Subcutaneous abdominal adipose tissue (tissue), 5 donors: Measurements from ENCODE around the gene OR56A3.

ENCODE experiments used
- H3K27ac ChIP-seq: one replicate; pipeline ENCODE4 v1.7.0; 2013; ENCODE audit warnings: low read depth, mild to moderate bottlenecking, inconsistent platforms, low read length, moderate library complexity
- H3K27me3 ChIP-seq, 5 donors: one replicate each; pipeline ENCODE4 v1.7.0; 2013; ENCODE audit warnings: low read length in 5 of 5, inconsistent platforms in 1 of 5; ENCODE audit not compliant: control insufficient read depth in 5 of 5, insufficient read depth in 4 of 5
- H3K36me3 ChIP-seq, 5 donors: one replicate each; pipeline ENCODE4 v1.7.0; 2013; ENCODE audit warnings: low read length in 5 of 5; ENCODE audit not compliant: control insufficient read depth in 5 of 5, insufficient read depth in 5 of 5
- H3K4me1 ChIP-seq, 5 donors: one replicate each; pipeline ENCODE4 v1.7.0; 2013; ENCODE audit warnings: low read length in 5 of 5, mild to moderate bottlenecking in 3 of 5, moderate library complexity in 1 of 5; ENCODE audit not compliant: control insufficient read depth in 5 of 5, insufficient read depth in 5 of 5
- H3K4me3 ChIP-seq, 5 donors: one replicate each; pipeline ENCODE4 v1.7.0; 2013; ENCODE audit warnings: low read length in 5 of 5, low read depth in 1 of 5
- H3K9ac ChIP-seq, 5 donors: one replicate each; pipeline ENCODE4 v1.7.0; 2013; ENCODE audit warnings: low read length in 5 of 5, mild to moderate bottlenecking in 4 of 5, moderate library complexity in 3 of 5
- H3K9me3 ChIP-seq, 5 donors: one replicate each; pipeline ENCODE4 v1.7.0; 2013; ENCODE audit warnings: low read length in 5 of 5; ENCODE audit not compliant: control insufficient read depth in 5 of 5
- donor health status: healthy.
- donor health status: healthy.
- donor health status: healthy.
- donor health status: healthy.
- donor health status: healthy.

OR56A3 gene

GRCh38 chr11:5967708-5968107 is 25.7 kb downstream of the OR56A3 start:
- H3K4me1 ChIP-seq = no peaks in the 10 kb centered on the region

GRCh38 chr11:5968394-5968793 is 26.3 kb downstream of the OR56A3 start, which contains the start of gene OR56A5:
OR56A5 (minus strand) TSS chr11:5968494; CDS start chr11:5968494, 0 bp downstream.
- Histone ChIP-seq H3K9me3 (peaks cover 0 to 7% (median 4%) of the 10 kb centered on the region in 5 donors), H3K36me3 (no peaks in the 10 kb centered on the region), H3K27ac (no peak within 1 kb of the TSS), H3K27me3 (peaks cover 0 to 6% (median 0%) of the 10 kb centered on the region in 5 donors), H3K9ac (no peak within 1 kb of the TSS), H3K4me1 (no peaks in the 10 kb centered on the region), H3K4me3 (no peak within 1 kb of the TSS)

More at GRCh38 chr11:5967708-5968107, 25.7 kb downstream of the OR56A3 start:
- Histone ChIP-seq H3K36me3 (no peaks in the 10 kb centered on the region), H3K4me3 (no peak overlapping the region), H3K27me3 (peaks cover 0 to 6% (median 0%) of the 10 kb centered on the region in 5 donors), H3K27ac (no peak overlapping the region), H3K9me3 (peaks cover 0 to 10% (median 4%) of the 10 kb centered on the region in 5 donors), H3K9ac (no peak overlapping the region)

- Histone ChIP-seq H3K4me1 (no peaks in the 10 kb centered on the region), H3K9ac (no peak overlapping the region), H3K27me3 (no peaks in the 10 kb centered on the region), H3K4me3 (no peak overlapping the region), H3K27ac (no peak overlapping the region), H3K9me3 (peaks cover 0 to 7% (median 0%) of the 10 kb centered on the region in 5 donors), H3K36me3 (no peaks in the 10 kb centered on the region)
Measured at GRCh38 chr11:5973530-5973929, 31.5 kb downstream of the OR56A3 start.

- Histone ChIP-seq H3K36me3 (no peaks in the 10 kb centered on the region), H3K27me3 (peaks cover 0 to 3% (median 0%) of the 10 kb centered on the region in 5 donors), H3K4me3 (no peak overlapping the region), H3K9me3 (peaks cover 0 to 6% (median 3%) of the 10 kb centered on the region in 5 donors), H3K9ac (no peak overlapping the region), H3K4me1 (no peaks in the 10 kb centered on the region), H3K27ac (no peak overlapping the region)
Measured at GRCh38 chr11:5983443-5983842, 41.4 kb downstream of the OR56A3 start.

- no peak within 1 kb of the TSS for H3K27ac ChIP-seq
- no peak within 1 kb of the TSS for H3K4me3 ChIP-seq
- H3K9ac ChIP-seq = no peak within 1 kb of the TSS
Measured at GRCh38 chr11:5986885-5987284, 44.8 kb downstream of the OR56A3 start, which contains the start of gene OR52L1. OR52L1 (minus strand) TSS chr11:5986985; CDS start chr11:5986930, 55 bp downstream.

GRCh38 chr11:5989203-5989602 is 47.2 kb downstream of the OR56A3 start:
- no peaks in the 10 kb centered on the region for H3K9me3 ChIP-seq
- H3K27ac ChIP-seq = no peak overlapping the region
- no peak overlapping the region for H3K4me3 ChIP-seq
- H3K27me3 ChIP-seq = peaks cover 0 to 4% (median 0%) of the 10 kb centered on the region in 5 donors
- peaks cover 0 to 9% (median 3%) of the 10 kb centered on the region in 5 donors for H3K4me1 ChIP-seq
- no peak overlapping the region for H3K9ac ChIP-seq
- no peaks in the 10 kb centered on the region for H3K36me3 ChIP-seq

More at GRCh38 chr11:5986885-5987284, 44.8 kb downstream of the OR56A3 start, which contains the start of gene OR52L1:
- Histone ChIP-seq H3K36me3 (no peaks in the 10 kb centered on the region), H3K9me3 (peaks cover 0 to 3% (median 0%) of the 10 kb centered on the region in 5 donors), H3K27me3 (peaks cover 0 to 3% (median 0%) of the 10 kb centered on the region in 5 donors), H3K4me1 (peaks cover 0 to 4% (median 2%) of the 10 kb centered on the region in 5 donors)

- Histone ChIP-seq H3K27me3 (peaks cover 0 to 4% (median 0%) of the 10 kb centered on the region in 5 donors), H3K9me3 (no peaks in the 10 kb centered on the region), H3K36me3 (no peaks in the 10 kb centered on the region), H3K4me3 (no peak overlapping the region), H3K27ac (no peak overlapping the region), H3K4me1 (peaks cover 0 to 9% (median 3%) of the 10 kb centered on the region in 5 donors), H3K9ac (no peak overlapping the region)
Measured at GRCh38 chr11:5992150-5992549, 50.1 kb downstream of the OR56A3 start.

- peaks cover 0 to 9% (median 3%) of the 10 kb centered on the region in 5 donors for H3K4me1 ChIP-seq
Measured at GRCh38 chr11:5992604-5993251, 50.7 kb downstream of the OR56A3 start.

GRCh38 chr11:5994791-5995190 is 52.7 kb downstream of the OR56A3 start:
- Histone ChIP-seq H3K27ac (no peak overlapping the region), H3K36me3 (no peaks in the 10 kb centered on the region), H3K27me3 (peaks cover 0 to 4% (median 0%) of the 10 kb centered on the region in 5 donors), H3K9ac (no peak overlapping the region), H3K4me1 (peaks cover 0 to 9% (median 3%) of the 10 kb centered on the region in 5 donors), H3K9me3 (no peaks in the 10 kb centered on the region), H3K4me3 (no peak overlapping the region)

More at GRCh38 chr11:5992604-5993251, 50.7 kb downstream of the OR56A3 start:
- peaks cover 0 to 4% (median 0%) of the 10 kb centered on the region in 5 donors for H3K27me3 ChIP-seq
- no peaks in the 10 kb centered on the region for H3K9me3 ChIP-seq
- H3K27ac ChIP-seq = no peak overlapping the region
- H3K36me3 ChIP-seq = no peaks in the 10 kb centered on the region
- no peak overlapping the region for H3K9ac ChIP-seq
- H3K4me3 ChIP-seq = no peak overlapping the region
